IMR-90 (cell line): Measurements from ENCODE around the gene PLOD3. TPM values are rescaled to one million over a fixed set of nuclear protein-coding genes. Genes with fewer than 3 reads are reported as not detected.

Experiments
- ATAC-seq: fragments of 200-7000 bp; cut with Tn5 transposase; 2 replicates; pipeline ENCODE4 v1.9.1; 2020; ENCODE audit warnings: low read depth, mild to moderate bottlenecking, moderate library complexity
- BruUV-seq: library from RNA; stranded (reverse); fragments of 400-500 nt; replicated peaks from 2 replicates; lab custom pipeline; 2021; lab: Mats Ljungman, UMichigan
- CTCF ChIA-PET: fragments of 300-600 bp; formaldehyde crosslinking; extraction: SDS; loops from one replicate; lab custom pipeline; 2021; ENCODE audit warnings: antibody characterized with exemption; lab: Yijun Ruan, JAX
- POLR2A ChIA-PET: fragments of 300-600 bp; sonication (Branson Sonifier 250); formaldehyde crosslinking; loops from one replicate; lab custom pipeline; 2022; ENCODE audit warnings: antibody characterized with exemption; ENCODE audit not compliant: unreplicated experiment; lab: Charles Lee
- DNase-seq: peaks from one replicate; pipeline ENCODE4 v3.0.0; 2013
- H2AFZ ChIP-seq: replicated peaks from 2 replicates; pipeline ENCODE3; 2013; ENCODE audit warnings: low read length, mild to moderate bottlenecking; ENCODE audit not compliant: poor library complexity
- H2AK5ac ChIP-seq: 2 replicates; pipeline ENCODE4 v1.6.1; 2013; ENCODE audit warnings: low read depth, low read length, inconsistent platforms
- H2AK9ac ChIP-seq: replicated peaks from 2 replicates; pipeline ENCODE3; 2013; ENCODE audit warnings: mild to moderate bottlenecking, low read depth, low read length, moderate library complexity; ENCODE audit not compliant: poor library complexity
- H2BK120ac ChIP-seq: 2 replicates; pipeline ENCODE4 v1.6.1; 2013; ENCODE audit warnings: low read depth, low read length, inconsistent platforms
- H2BK15ac ChIP-seq: 3 replicates; pipeline ENCODE4 v1.6.1; 2013; ENCODE audit warnings: low read depth, low read length, inconsistent platforms
- H2BK20ac ChIP-seq: 2 replicates; pipeline ENCODE4 v1.6.1; 2013; ENCODE audit warnings: low read depth, mild to moderate bottlenecking, inconsistent platforms, low read length, moderate library complexity
- H2BK5ac ChIP-seq: 2 replicates; pipeline ENCODE4 v1.6.1; 2013; ENCODE audit warnings: mild to moderate bottlenecking, low read depth, low read length, inconsistent platforms; ENCODE audit not compliant: poor library complexity, severe bottlenecking
- H3K14ac ChIP-seq: replicated peaks from 2 replicates; pipeline ENCODE4 v1.6.1; 2013; ENCODE audit warnings: low read depth, low read length, inconsistent platforms
- H3K18ac ChIP-seq: 2 replicates; pipeline ENCODE4 v1.6.1; 2013; ENCODE audit warnings: low read depth, low read length, control low read depth
- H3K23ac ChIP-seq: 2 replicates; pipeline ENCODE4 v1.6.1; 2013; ENCODE audit warnings: low read depth, low read length, inconsistent platforms
- H3K27ac ChIP-seq: 2 replicates; pipeline ENCODE4 v1.5.1; 2013; ENCODE audit warnings: mild to moderate bottlenecking, control low read depth, low read length; ENCODE audit not compliant: insufficient read depth
- H3K27me3 ChIP-seq: 2 replicates; pipeline ENCODE4 v1.6.1; 2013; ENCODE audit warnings: low read length; ENCODE audit not compliant: control insufficient read depth, insufficient read depth
- H3K36me3 ChIP-seq: 2 replicates; pipeline ENCODE4 v1.6.1; 2013; ENCODE audit warnings: low read length, mixed read lengths; ENCODE audit not compliant: control insufficient read depth, insufficient read depth
- H3K4ac ChIP-seq: 2 replicates; pipeline ENCODE4 v1.6.1; 2013; ENCODE audit warnings: low read depth, low read length, inconsistent platforms
- H3K4me1 ChIP-seq: 2 replicates; pipeline ENCODE4 v1.6.1; 2013; ENCODE audit warnings: low read length, mixed read lengths; ENCODE audit not compliant: control insufficient read depth, insufficient read depth
- H3K4me2 ChIP-seq: 2 replicates; pipeline ENCODE4 v1.6.1; 2013; ENCODE audit warnings: low read depth, mild to moderate bottlenecking, control low read depth, low read length, moderate library complexity
- H3K4me3 ChIP-seq: 2 replicates; pipeline ENCODE4 v1.5.1; 2013; ENCODE audit warnings: low read depth, mild to moderate bottlenecking, control low read depth, low read length, moderate library complexity; ENCODE audit not compliant: insufficient read depth
- H3K56ac ChIP-seq: 2 replicates; pipeline ENCODE4 v1.6.1; 2013; ENCODE audit warnings: low read length, inconsistent platforms; ENCODE audit not compliant: insufficient read depth; ENCODE audit errors: extremely low read depth
- H3K79me1 ChIP-seq, 2 experiments: 2 replicates each; pipeline ENCODE4 v1.6.1; 2013; ENCODE audit warnings: low read length in 2 of 2, inconsistent platforms in 1 of 2, low read depth in 1 of 2
- H3K9ac ChIP-seq: 2 replicates; pipeline ENCODE4 v1.6.1; 2013; ENCODE audit warnings: low read depth, low read length, control low read depth
- H3K9me1 ChIP-seq: 2 replicates; pipeline ENCODE4 v1.6.1; 2013; ENCODE audit warnings: low read length, inconsistent platforms; ENCODE audit not compliant: insufficient read depth
- H3K9me3 ChIP-seq: 2 replicates; pipeline ENCODE4 v1.6.1; 2013; ENCODE audit warnings: low read length; ENCODE audit not compliant: control insufficient read depth, insufficient read depth
- H4K20me1 ChIP-seq: 2 replicates; pipeline ENCODE4 v1.6.1; 2013; ENCODE audit warnings: low read length, inconsistent platforms; ENCODE audit not compliant: insufficient read depth
- H4K5ac ChIP-seq: 2 replicates; pipeline ENCODE4 v1.6.1; 2013; ENCODE audit warnings: mild to moderate bottlenecking, low read depth, low read length, control low read depth
- H4K8ac ChIP-seq, 2 experiments: 2 replicates each; pipeline ENCODE4 v1.6.1; 2013; ENCODE audit warnings: low read depth in 2 of 2, low read length in 2 of 2, control low read depth in 1 of 2, inconsistent platforms in 1 of 2
- H4K91ac ChIP-seq: 2 replicates; pipeline ENCODE4 v1.6.1; 2013; ENCODE audit warnings: low read depth, low read length, inconsistent platforms; ENCODE audit not compliant: insufficient read depth
- MAFK ChIP-seq: IDR thresholded peaks from 2 replicates; pipeline ENCODE4 v1.6.1; 2012; ENCODE audit warnings: low read depth, low read length, improper control_type of control experiment
- MAZ ChIP-seq: IDR thresholded peaks from 2 replicates; pipeline ENCODE4 v1.6.1; 2012; ENCODE audit warnings: low read depth, mild to moderate bottlenecking, low read length, improper control_type of control experiment, moderate library complexity, borderline replicate concordance
- MXI1 ChIP-seq: IDR thresholded peaks from 2 replicates; pipeline ENCODE4 v1.6.1; 2012; ENCODE audit warnings: low read depth, mild to moderate bottlenecking, low read length, moderate library complexity, borderline replicate concordance
- WGBS, 2 experiments: methylation state at CpG; one replicate each; pipeline versions ENCODE4 v1.1.5 to v1.1.7; 2013; ENCODE audit warnings: missing lambda C conversion rate in 2 of 2; ENCODE audit not compliant: insufficient read length in 1 of 2; ENCODE audit errors: extremely low coverage in 2 of 2; 5-methylcytosine and 5-hydroxymethylcytosine counted together
- dilution Hi-C: fragments of 300-500 bp; cut with HindIII; formaldehyde crosslinking; loops from one replicate; pipeline ENCODE4 v1.14.3; 2018; ENCODE audit warnings: low sequenced_read_pairs; ENCODE audit not compliant: unreplicated experiment
- in situ Hi-C: fragments of 300-500 bp; cut with MboI; formaldehyde crosslinking; loops from 3 replicates; pipeline ENCODE4 v1.14.3; 2019; ENCODE audit warnings: low sequenced_read_pairs, inconsistent platforms, mixed read lengths
- intact Hi-C: fragments of 100-400 bp; cut with micrococcal nuclease; formaldehyde crosslinking; loops from 2 replicates; pipeline ENCODE4 v1.10.0; 2022
- polyA plus RNA-seq, 3 experiments: library from polyadenylated mRNA; depleted of rRNA; stranded (reverse); fragments of >200 nt; gene quantifications; 2 replicates each; pipeline ENCODE4 v1.2.3, GENCODE V29; 2012; ENCODE audit warnings: low replicate concordance in 1 of 3
- total RNA-seq: library from RNA; depleted of rRNA; stranded (reverse); fragments of >200 nt; gene quantifications from 2 replicates; pipeline ENCODE4 v1.2.3, GENCODE V29; 2012
- TF ChIP-seq, protein P1 (sequence below): fragments of 150-350 bp; IDR thresholded peaks from 2 replicates; pipeline ENCODE4 v1.6.1; 2016; ENCODE audit warnings: low read depth, mild to moderate bottlenecking, low read length, moderate library complexity, borderline replicate concordance

The PLOD3 gene
- total and polyA plus RNA-seq, 2 of the 4 experiments (the other 2 are of a cell fraction), result 21.7 to 159 TPM

DNA sequence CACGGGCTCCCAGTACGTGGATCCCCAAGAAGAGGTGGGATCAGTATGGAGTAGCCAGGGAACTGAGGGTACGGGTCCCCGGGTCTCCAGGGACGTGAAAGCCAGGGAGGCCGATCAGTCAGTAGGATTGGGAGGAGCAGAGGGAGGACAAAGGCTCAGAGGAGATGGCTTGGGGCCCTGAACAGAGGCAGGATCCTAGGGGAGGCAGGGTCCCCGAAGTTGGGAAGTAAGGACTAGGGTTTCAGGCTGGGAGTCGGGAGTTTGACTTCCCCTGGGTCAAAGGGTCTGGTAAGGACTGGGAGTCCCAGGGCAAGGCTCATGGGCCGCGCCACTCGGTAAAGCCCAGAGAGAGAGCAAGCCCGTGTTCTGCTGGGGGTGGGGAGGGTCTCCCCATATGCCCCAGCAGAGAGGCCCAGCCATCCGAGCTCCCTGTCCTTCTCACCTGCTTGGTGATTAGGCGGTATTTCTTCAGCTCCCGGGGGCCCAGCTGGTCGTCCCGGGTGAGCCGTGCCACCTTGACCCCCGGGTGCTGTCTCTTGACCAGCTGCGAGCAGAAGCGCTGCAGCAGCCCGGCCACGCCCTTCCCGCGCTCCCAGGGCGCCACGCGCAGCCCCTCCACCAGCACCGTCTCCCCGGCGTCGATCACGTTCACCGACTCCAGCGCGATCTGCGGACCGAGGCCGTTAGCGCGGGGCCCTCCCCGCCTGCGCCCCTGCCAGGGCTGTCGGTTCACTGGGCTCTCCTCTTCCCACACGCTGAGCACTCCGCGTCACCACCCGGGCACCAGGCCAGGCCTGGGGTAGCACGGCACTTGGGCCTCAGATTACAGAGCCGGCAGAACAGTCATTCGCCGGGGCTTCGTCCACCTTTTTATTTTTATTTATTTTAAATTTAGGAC, 44.3 kb downstream of the PLOD3 start:
- H2AK5ac ChIP-seq, result no peak overlapping the region; the same call in 1 of the 2 replicates
- peak overlapping the region; percentile 64; the same call in 1 of the 2 replicates for H3K23ac ChIP-seq
- H3K56ac ChIP-seq, result no peak overlapping the region
- no peak overlapping the region for H3K14ac ChIP-seq
- WGBS, 2 experiments, result 6% methylated on average over 3 of the region's 53 CpGs; no CpG with 5 or more reads in 1 of the 2 experiments
- POLR2A ChIA-PET, result interaction anchor here (0.9 kb wide), 1 partner anchor 8 kb away, joined by 3 read pairs; the partner anchor contains the start of gene VGF
- H3K9ac ChIP-seq, result no peak overlapping the region
- dilution Hi-C loops, result no loop called here
- H3K4me2 ChIP-seq, result peak overlapping the region; percentile 35
- H3K27me3 ChIP-seq, result peaks cover 83% of the 10 kb centered on the region
- no peaks in the 10 kb centered on the region for H3K36me3 ChIP-seq
- H3K79me1 ChIP-seq, result peaks cover 0 to 3% of the 10 kb centered on the region in 2 experiments; a peak in 1 of 4 replicates
- no peak overlapping the region for H2BK20ac ChIP-seq
- in situ Hi-C loops, result no loop called here
- no peaks in the 10 kb centered on the region; the same call in 1 of the 2 replicates for H4K20me1 ChIP-seq
- H3K27ac ChIP-seq, result no peak overlapping the region
- ATAC-seq (peak; percentile 63), DNase-seq (peak; percentile 71)
- H4K8ac ChIP-seq, result no peak overlapping the region
- intact Hi-C loops, result no loop called here
- CTCF ChIA-PET, result interaction anchor here (0.6 kb wide), 1 partner anchor 119 kb away, joined by 3 read pairs; no protein-coding TSS in a partner anchor
- H2AK9ac ChIP-seq, result peak overlapping the region; percentile 55
- no peak overlapping the region for H4K91ac ChIP-seq
- TF ChIP-seq MAZ, result peak; percentile 41; the same call in 1 of the 2 replicates
- TF ChIP-seq, protein P1, sequence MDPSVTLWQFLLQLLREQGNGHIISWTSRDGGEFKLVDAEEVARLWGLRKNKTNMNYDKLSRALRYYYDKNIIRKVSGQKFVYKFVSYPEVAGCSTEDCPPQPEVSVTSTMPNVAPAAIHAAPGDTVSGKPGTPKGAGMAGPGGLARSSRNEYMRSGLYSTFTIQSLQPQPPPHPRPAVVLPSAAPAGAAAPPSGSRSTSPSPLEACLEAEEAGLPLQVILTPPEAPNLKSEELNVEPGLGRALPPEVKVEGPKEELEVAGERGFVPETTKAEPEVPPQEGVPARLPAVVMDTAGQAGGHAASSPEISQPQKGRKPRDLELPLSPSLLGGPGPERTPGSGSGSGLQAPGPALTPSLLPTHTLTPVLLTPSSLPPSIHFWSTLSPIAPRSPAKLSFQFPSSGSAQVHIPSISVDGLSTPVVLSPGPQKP, result no peak
- TF ChIP-seq MXI1, result no peak
- no peak for TF ChIP-seq MAFK
- no peak overlapping the region for H3K4me3 ChIP-seq
- H4K5ac ChIP-seq, result no peak overlapping the region
- no peak overlapping the region for H2BK5ac ChIP-seq
- no peak overlapping the region for H2BK15ac ChIP-seq
- H3K9me3 ChIP-seq, result peaks cover 4% of the 10 kb centered on the region; the same call in 1 of the 2 replicates
- H3K9me1 ChIP-seq, result peaks cover 8% of the 10 kb centered on the region
- H3K18ac ChIP-seq, result no peak overlapping the region
- peaks cover 12% of the 10 kb centered on the region for H3K4me1 ChIP-seq
- H3K4ac ChIP-seq, result no peak overlapping the region
- peak overlapping the region; percentile 84 for H2AFZ ChIP-seq
- no peak overlapping the region for H2BK120ac ChIP-seq
- no TSS peak for BruUV-seq
